ENCODE data around the gene ACO1.

DNA sequence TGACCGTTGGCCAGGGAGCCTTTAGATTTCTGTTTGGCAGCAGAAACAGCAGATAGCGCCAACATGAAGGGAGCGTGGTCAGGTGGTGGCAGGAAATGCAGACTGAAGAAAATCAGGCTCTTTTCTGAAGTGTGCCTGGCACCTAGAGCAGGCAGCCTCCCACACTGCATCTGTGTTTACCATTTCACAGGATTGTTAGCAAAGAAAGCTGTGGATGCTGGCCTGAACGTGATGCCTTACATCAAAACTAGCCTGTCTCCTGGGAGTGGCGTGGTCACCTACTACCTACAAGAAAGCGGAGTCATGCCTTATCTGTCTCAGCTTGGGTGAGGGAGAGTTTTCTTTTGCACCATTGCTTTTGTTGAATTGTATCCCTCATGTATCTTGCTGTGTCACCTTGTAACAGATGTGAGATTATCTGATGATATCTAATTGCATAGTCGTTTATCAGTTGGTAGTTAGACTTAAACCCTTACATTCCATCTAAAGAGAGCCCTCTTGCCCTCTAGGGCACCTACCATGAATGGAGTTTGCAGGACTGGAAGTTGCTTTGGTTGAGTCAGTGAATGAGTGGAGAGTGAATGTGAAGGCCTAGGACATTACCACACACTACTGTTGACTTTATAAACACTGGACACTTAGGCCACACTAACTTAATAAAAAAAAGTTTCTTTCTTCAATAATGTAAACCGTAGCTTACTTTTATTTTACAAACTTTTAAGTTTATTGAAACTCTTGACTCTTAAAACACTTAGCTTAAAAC lies 42.8 kb downstream of the ACO1 start:
- TF ChIP-seq, protein P1, sequence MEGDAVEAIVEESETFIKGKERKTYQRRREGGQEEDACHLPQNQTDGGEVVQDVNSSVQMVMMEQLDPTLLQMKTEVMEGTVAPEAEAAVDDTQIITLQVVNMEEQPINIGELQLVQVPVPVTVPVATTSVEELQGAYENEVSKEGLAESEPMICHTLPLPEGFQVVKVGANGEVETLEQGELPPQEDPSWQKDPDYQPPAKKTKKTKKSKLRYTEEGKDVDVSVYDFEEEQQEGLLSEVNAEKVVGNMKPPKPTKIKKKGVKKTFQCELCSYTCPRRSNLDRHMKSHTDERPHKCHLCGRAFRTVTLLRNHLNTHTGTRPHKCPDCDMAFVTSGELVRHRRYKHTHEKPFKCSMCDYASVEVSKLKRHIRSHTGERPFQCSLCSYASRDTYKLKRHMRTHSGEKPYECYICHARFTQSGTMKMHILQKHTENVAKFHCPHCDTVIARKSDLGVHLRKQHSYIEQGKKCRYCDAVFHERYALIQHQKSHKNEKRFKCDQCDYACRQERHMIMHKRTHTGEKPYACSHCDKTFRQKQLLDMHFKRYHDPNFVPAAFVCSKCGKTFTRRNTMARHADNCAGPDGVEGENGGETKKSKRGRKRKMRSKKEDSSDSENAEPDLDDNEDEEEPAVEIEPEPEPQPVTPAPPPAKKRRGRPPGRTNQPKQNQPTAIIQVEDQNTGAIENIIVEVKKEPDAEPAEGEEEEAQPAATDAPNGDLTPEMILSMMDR (conservative IDR thresholded peaks at IDR 0.05) = no peak
- TF ChIP-seq ZFX (IDR thresholded peaks at IDR 0.05) = no peak

Data from C4-2B (cell line).